G401 (cell line): ENCODE measurements around the gene CDKN2AIP. TPM values are rescaled to one million over a fixed set of nuclear protein-coding genes. Genes with fewer than 3 reads are reported as not detected.

Experiments
- DNase-seq: peaks from one replicate; pipeline ENCODE4 v3.0.0-alpha.2; 2015; ENCODE audit warnings: low spot score
- in situ Hi-C: cut with HindIII; loops from 2 replicates; pipeline ENCODE4 v1.10.0; 2016; ENCODE audit warnings: low sequenced_read_pairs, mixed read lengths
- total RNA-seq: library from RNA; depleted of rRNA; stranded (reverse); fragments of >200 nt; shearing (Covaris generic); gene quantifications from 2 replicates; pipeline ENCODE4 v1.2.3, GENCODE V29; 2014; rRNA removed

The CDKN2AIP gene, protein sequence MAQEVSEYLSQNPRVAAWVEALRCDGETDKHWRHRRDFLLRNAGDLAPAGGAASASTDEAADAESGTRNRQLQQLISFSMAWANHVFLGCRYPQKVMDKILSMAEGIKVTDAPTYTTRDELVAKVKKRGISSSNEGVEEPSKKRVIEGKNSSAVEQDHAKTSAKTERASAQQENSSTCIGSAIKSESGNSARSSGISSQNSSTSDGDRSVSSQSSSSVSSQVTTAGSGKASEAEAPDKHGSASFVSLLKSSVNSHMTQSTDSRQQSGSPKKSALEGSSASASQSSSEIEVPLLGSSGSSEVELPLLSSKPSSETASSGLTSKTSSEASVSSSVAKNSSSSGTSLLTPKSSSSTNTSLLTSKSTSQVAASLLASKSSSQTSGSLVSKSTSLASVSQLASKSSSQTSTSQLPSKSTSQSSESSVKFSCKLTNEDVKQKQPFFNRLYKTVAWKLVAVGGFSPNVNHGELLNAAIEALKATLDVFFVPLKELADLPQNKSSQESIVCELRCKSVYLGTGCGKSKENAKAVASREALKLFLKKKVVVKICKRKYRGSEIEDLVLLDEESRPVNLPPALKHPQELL
- total RNA-seq = 14.0 and 20.7 TPM in 2 replicates

DNA sequence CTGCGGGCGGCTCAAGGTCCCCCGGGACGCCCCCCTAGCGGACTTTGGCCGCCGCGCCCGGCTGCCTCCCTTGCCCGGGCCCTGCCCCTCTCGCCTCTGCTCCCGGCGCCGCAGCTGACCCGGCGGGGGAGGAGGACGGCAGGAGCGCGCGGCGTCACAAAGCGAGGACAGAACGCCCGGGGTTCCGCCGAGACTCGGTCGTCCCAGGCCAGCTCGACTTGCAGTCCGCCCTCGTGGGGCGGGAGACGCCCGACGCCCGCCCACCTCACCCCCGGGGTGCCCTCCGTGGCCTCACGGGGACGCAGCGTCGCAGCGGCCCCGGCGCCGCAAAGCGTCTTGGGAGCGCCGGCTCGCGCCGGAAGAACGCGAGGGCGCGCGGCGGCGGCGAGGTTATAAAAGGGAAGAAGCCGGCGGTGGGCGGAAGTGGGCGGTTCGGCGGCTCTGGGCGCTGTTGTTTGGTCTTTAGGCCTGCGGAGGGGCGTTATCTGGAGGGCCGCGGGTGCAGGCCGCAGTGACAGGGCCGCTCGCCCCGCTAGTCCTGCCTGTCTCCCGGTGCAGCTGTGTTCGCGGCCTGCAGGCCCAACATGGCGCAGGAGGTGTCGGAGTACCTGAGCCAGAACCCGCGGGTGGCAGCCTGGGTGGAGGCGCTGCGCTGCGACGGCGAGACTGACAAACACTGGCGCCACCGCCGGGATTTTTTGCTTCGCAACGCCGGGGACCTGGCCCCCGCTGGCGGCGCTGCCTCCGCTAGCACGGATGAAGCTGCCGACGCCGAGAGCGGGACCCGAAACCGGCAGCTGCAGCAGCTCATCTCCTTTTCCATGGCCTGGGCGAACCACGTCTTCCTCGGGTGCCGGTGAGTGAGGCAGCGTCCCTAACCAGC, at the start of gene CDKN2AIP:
TSS of gene CDKN2AIP (plus strand) at position 423 of the 883 bp plus-strand sequence. CDS start at position 585, 162 bp downstream.
- in situ Hi-C loops = no loop called here
- peak; percentile 90 for DNase-seq

GRCh38 chr4:183395395-183395794, 49.0 kb upstream of the CDKN2AIP start:
- DNase-seq = no peak
- in situ Hi-C loops = no loop called here

GRCh38 chr4:183396227-183396637, 48.2 kb upstream of the CDKN2AIP start:
- no peak for DNase-seq
- in situ Hi-C loops = no loop called here

DNA sequence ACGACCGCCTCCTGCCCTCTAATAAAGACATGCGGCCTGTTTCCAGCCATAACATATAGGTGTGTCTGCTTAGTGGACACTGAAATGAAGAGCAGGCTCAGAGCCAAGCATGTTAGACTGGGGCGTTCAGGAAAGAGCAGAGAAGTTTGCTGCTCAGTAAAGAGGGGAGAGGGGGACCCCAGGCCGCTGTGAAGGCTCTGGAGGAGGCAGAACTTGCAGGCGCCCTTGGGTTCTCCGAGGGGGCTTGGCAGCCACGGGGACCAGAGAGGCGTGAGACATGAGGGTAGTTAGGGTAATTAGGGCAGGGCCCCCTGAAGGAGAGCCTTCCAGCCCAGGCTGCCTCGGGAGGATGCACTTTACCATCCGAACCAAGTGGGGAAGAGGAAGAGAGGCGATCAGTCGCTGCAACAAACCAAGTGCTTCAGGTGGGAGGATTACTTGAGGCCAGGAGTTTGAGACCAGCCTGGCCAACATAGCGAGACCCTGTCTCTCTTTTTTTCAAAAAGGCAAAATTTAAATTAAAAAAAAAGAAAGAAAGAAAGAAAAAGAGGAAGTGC, 46.6 kb upstream of the CDKN2AIP start:
- no peak for DNase-seq
- in situ Hi-C loops = no loop called here

DNA sequence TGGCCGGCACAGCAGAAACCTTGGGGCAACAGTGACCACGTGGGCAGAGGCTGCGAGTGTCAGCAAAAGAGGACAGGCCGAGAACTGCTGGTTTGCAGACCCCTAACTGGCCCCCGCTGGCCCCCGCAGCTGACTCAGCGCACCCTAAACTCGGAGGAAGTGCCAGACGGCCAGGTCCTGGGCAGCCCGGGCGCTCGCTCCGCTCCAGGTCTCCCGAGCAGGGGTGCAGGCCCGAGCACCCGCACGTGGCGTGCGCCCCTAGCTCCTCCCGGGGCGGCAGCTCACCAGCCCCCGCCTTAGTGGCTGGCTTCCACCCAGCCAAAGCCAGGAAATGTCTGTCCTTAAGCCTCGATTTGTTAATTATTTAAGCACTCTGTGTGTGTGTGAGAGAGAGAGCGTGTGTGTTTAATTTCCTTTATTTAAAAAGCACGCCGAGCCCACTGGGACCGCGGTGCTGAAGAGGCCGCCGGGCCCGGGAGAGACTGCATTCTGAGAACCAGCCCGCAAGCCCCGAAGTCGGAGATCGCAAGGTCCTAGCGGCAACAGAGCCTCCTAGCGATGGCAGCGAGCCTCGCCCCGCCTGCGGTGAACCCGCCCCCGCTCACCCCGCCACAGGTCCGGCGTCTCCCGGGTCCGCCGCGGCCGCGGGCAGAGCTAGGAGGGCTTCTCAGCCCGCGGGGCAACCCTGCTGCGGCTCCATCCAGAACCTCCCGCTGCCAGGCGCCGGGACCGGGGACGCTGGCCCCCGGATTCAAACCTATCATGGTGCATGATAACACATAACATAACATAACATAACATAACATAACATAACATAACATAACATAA, 45.9 kb upstream of the CDKN2AIP start:
- in situ Hi-C loops = no loop called here
- DNase-seq = peak; percentile 56

- no peak for DNase-seq
- in situ Hi-C loops = no loop called here
Measured at GRCh38 chr4:183399126-183399522, 45.3 kb upstream of the CDKN2AIP start.

DNA sequence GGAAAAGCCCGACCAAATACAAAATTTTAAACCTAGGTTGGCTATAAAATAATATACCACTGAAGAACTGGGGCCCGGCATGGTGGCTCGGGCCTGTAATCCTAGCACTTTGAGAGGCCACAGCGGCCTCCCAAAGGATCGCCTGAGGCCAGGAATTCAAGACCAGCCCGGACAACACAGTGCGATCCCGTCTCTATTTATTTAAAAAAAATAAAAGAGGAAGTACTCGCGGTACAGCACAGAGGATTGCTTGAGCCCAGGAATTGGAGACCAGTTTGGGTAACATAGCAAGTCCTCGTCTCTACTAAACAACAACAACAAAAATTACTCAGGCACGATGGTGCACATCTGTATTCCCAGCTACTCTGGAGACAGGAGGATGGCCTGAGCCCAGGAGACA, 44.8 kb upstream of the CDKN2AIP start:
- in situ Hi-C loops = no loop called here
- no peak for DNase-seq

GRCh38 chr4:183400035-183400434, 44.4 kb upstream of the CDKN2AIP start:
- no peak for DNase-seq
- in situ Hi-C loops = no loop called here

DNA sequence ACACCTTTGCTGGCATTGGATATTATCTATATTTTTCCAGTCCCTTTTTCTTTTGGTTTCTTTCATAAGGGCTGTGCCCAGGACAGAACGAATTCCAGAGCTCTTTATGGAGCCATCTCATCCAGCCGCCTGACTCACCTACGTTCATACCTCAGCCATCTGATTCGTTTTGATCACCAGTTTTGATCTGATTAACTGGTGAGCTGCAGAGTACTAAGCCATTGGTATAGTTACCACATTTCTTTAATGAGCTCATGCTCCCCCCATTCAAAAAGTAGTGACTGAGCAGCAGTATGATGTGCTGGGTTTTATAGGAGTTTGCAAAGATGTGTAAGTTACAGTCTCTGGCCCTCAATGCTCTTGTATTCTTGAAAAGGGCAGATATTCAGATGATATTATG, 43.0 kb upstream of the CDKN2AIP start:
- DNase-seq = no peak
- in situ Hi-C loops = no loop called here

DNA sequence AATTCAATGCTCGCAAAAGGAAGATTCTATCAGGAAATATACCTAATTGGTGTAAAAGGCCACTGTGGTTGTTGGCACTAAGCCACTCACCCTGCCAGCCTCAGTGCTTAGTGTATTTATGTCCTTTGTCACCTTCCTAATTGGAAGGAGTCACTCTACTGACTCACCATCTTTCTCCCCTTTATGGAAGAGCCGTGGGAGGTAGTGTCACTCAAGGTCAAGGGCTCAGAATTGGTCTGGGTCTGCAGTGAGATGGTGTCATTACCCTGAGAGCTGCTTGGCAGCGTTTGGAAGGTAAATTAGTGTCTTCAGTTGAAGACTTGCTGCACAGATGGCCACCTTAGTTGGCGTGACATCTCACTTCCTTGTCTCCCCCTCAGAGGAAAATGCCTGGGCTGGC, 41.7 kb upstream of the CDKN2AIP start:
- DNase-seq = peak; percentile 7
- in situ Hi-C loops = no loop called here

DNA sequence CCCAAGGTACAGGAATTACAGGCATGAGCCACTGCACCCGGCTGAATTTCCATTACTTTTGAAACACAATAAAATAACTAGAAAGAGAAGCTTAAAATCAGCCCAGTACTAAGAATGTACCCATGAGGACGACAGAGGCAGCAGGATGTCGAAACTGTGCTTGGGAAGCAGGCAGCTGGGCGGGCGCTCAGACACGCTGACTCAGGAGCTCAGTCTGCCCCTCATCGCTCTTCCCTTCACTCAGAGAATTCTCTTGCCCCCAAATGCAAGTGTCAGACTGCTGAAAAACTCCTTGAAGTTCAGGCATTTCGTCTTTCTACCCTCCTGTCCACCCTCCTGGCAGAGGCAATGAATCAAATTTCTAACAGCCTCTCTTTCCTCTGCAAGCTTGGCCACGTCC, 41.0 kb upstream of the CDKN2AIP start:
- DNase-seq = no peak
- in situ Hi-C loops = no loop called here

GRCh38 chr4:183403961-183404360, 40.5 kb upstream of the CDKN2AIP start:
- in situ Hi-C loops = no loop called here
- DNase-seq = no peak

DNA sequence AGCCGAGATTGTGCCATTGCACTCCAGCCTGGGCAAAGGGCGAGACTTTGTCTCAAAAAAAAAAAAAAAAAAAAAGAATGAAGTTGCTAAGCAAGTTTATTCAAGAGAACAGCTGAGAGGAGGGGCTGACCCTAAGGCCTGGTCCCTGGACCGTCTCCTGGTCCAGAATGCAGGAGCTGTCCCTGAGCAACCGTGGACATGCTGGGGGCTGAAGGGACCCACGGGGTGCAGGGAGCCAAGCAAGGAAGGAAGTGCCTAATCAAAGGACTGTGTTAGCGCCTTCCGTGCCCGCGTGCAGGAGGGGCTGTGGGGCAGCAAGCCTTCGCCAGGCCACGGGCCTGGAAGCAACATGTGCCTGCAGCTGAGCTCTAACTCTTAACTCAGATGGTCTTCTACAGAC, 39.1 kb upstream of the CDKN2AIP start:
- in situ Hi-C loops = no loop called here
- no peak for DNase-seq

GRCh38 chr4:183407128-183407585, 37.3 kb upstream of the CDKN2AIP start:
- in situ Hi-C loops = no loop called here
- DNase-seq = peak; percentile 74

- in situ Hi-C loops = no loop called here
- DNase-seq = no peak
Measured at GRCh38 chr4:183407635-183408464, 36.6 kb upstream of the CDKN2AIP start.

DNA sequence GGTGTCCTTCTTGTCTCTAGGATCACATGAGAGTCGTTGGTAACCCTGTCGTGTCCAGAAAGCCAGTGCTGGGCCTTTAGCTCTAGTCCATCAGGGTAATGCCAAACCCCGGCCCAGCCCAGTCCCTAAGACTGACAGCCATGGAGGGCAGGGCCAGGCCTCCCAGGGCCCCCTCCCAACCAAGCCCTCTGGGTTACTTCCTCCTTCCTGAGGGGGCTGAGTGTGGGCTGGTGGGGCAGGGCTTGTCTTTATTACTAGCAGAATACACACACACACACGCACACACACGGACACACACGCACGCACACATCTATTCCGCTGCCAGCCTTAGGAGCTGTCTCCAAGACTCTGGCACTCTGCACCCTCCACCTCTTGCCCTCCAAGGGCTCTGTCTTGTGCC, 35.6 kb upstream of the CDKN2AIP start:
- DNase-seq = no peak
- in situ Hi-C loops = no loop called here

DNA sequence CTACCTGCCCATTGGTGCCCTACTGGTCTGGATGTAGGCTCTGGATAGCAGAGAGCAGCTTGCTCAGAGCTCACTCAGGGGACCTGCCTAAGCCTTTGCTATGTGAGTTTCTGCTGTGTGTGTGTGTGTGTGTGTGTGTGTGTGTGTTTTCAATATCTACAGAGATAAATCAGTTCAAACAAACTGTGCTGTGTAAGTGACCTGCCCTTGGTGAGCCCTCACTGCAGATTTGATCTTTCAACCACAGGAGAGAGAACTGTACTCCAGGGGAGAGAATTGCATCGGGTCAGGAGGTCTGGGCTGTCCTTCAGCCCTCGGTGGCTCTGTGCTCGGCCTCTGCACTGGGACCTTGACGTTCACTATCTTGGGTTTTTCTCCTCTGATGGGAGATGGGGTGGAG, 35.0 kb upstream of the CDKN2AIP start:
- no peak for DNase-seq
- in situ Hi-C loops = no loop called here

- DNase-seq = no peak
- in situ Hi-C loops = no loop called here
Measured at GRCh38 chr4:183409934-183410333, 34.5 kb upstream of the CDKN2AIP start.
